Activated T-helper 2 cell treated with anti-CD3 and anti-CD28 coated beads, Interferon-gamma antibody, Interleukin-2, Interleukin-4, amounts not matched to agents 10 μg/mL and 5 μg/mL and 100 μg/mL, durations not matched to agents 14 hours and 24 hours and 36 hours (primary cell): ENCODE data around the gene MFAP4. TPM values are rescaled to one million over a fixed set of nuclear protein-coding genes. Genes with fewer than 3 reads are reported as not detected.

ENCODE experiments used
- DNase-seq: peaks from one replicate; pipeline ENCODE4 v3.0.0; 2021; ENCODE audit warnings: low spot score
- H3K27ac Mint-ChIP-seq: one replicate; pipeline ENCODE4 v1.8.0; 2021; ENCODE audit warnings: mixed read lengths
- H3K27me3 Mint-ChIP-seq: one replicate; pipeline ENCODE4 v1.8.0; 2021; ENCODE audit warnings: low read depth, mixed read lengths
- H3K36me3 Mint-ChIP-seq: one replicate; pipeline ENCODE4 v1.8.0; 2021; ENCODE audit warnings: low read depth, mixed read lengths
- H3K4me1 Mint-ChIP-seq: one replicate; pipeline ENCODE4 v1.8.0; 2021; ENCODE audit warnings: low read depth, mixed read lengths
- H3K4me3 Mint-ChIP-seq: one replicate; pipeline ENCODE4 v1.8.0; 2021; ENCODE audit warnings: low read depth, mild to moderate bottlenecking, moderate library complexity, mixed read lengths
- H3K9me3 Mint-ChIP-seq: one replicate; pipeline ENCODE4 v1.8.0; 2021; ENCODE audit warnings: mixed read lengths
- intact Hi-C: fragments of 100-400 bp; cut with micrococcal nuclease; formaldehyde crosslinking; loops from one replicate; pipeline ENCODE4 v1.15.1; 2023
- total RNA-seq: library from RNA; stranded (reverse); gene quantifications from 2 replicates; pipeline ENCODE4 v1.2.3, GENCODE V29; 2022

MFAP4 gene
- total RNA-seq, 1 donor from 2014 or later = not detected

- Mint-ChIP-seq H3K36me3 (no peaks in the 10 kb centered on the region), H3K27me3 (peaks cover 2% of the 10 kb centered on the region), H3K4me3 (no peak overlapping the region), H3K27ac (no peak overlapping the region), H3K9me3 (no peaks in the 10 kb centered on the region), H3K4me1 (peaks cover 3% of the 10 kb centered on the region)
- intact Hi-C loops = no loop called here
- no peak for DNase-seq
These were observed 53.2 kb downstream of the MFAP4 start for GRCh38 chr17:19333736-19334290.

Other genes starting within 250 kb of the MFAP4 start
- gene EPN2, start 149.8 kb downstream of the MFAP4 start, total RNA-seq = 10.5 and 11.6 TPM in 2 replicates
- gene B9D1, start 24.5 kb downstream of the MFAP4 start, total RNA-seq = 6.7 TPM in 2 replicates
- 18.9 and 22.6 TPM in 2 replicates for gene MAPK7, start 8.7 kb downstream of the MFAP4 start, total RNA-seq
- gene RNF112, start 24.0 kb upstream of the MFAP4 start, total RNA-seq = 0.16 and 0.32 TPM in 2 replicates
- gene SLC47A1, start 146.7 kb upstream of the MFAP4 start, total RNA-seq = 0.07 and 0.25 TPM in 2 replicates